NCI-H2171 (cell line): Measurements from ENCODE around the gene ARSI.

Experiments
- DNase-seq: peaks from one replicate; lab custom pipeline; 2025; lab: John Stamatoyannopoulos, UW

Gene ARSI

GRCh38 chr5:150326707-150327106 lies 24.0 kb upstream of the ARSI start:
- no peak for DNase-seq

- no peak for DNase-seq
These were observed 22.7 kb upstream of the ARSI start for GRCh38 chr5:150325426-150325825.

GRCh38 chr5:150323819-150324218 lies 21.1 kb upstream of the ARSI start:
- DNase-seq: no peak

- DNase-seq: no peak
These were observed 20.4 kb upstream of the ARSI start for GRCh38 chr5:150323092-150323491.

- DNase-seq: no peak
These were observed 19.5 kb upstream of the ARSI start for GRCh38 chr5:150322202-150322601.

- no peak for DNase-seq
These were observed 19.1 kb upstream of the ARSI start for GRCh38 chr5:150321784-150322183.

GRCh38 chr5:150321211-150321610 lies 18.5 kb upstream of the ARSI start:
- DNase-seq: no peak

- DNase-seq: no peak
These were observed 17.4 kb upstream of the ARSI start for GRCh38 chr5:150320044-150320613.

- DNase-seq: no peak
These were observed 16.7 kb upstream of the ARSI start for GRCh38 chr5:150319484-150319790.

- no peak for DNase-seq
These were observed 16.1 kb upstream of the ARSI start for GRCh38 chr5:150318613-150319483.

- DNase-seq: no peak
These were observed 14.6 kb upstream of the ARSI start for GRCh38 chr5:150317048-150318003.

- DNase-seq: no peak
These were observed 13.6 kb upstream of the ARSI start for GRCh38 chr5:150316320-150316719.

GRCh38 chr5:150315245-150315644 lies 12.5 kb upstream of the ARSI start:
- no peak for DNase-seq

- DNase-seq: no peak
These were observed 11.4 kb upstream of the ARSI start for GRCh38 chr5:150313921-150314716.

GRCh38 chr5:150313501-150313900 lies 10.8 kb upstream of the ARSI start:
- no peak for DNase-seq

- DNase-seq: no peak
These were observed 9.8 kb upstream of the ARSI start for GRCh38 chr5:150312518-150312917.

- DNase-seq: no peak
These were observed 8.4 kb upstream of the ARSI start for GRCh38 chr5:150311015-150311692.

GRCh38 chr5:150310246-150310645 lies 7.5 kb upstream of the ARSI start:
- no peak for DNase-seq

- no peak for DNase-seq
These were observed 7.2 kb upstream of the ARSI start for GRCh38 chr5:150309886-150310239.

- no peak for DNase-seq
These were observed 6.6 kb upstream of the ARSI start for GRCh38 chr5:150309101-150309885.
